ENCODE results near the gene FNBP1L. TPM values are rescaled to one million over a fixed set of nuclear protein-coding genes. Genes with fewer than 3 reads are reported as not detected.

FNBP1L gene
- total and polyA plus RNA-seq, 9 of the 15 experiments (the other 6 are each of a cell fraction or from before 2014, with no cell fraction given) = 1.4 to 6.9 (median 5.9) TPM

- TF ChIP-seq MNT (conservative IDR thresholded peaks at IDR 0.05) = no peak
- TF ChIP-seq, protein P1, sequence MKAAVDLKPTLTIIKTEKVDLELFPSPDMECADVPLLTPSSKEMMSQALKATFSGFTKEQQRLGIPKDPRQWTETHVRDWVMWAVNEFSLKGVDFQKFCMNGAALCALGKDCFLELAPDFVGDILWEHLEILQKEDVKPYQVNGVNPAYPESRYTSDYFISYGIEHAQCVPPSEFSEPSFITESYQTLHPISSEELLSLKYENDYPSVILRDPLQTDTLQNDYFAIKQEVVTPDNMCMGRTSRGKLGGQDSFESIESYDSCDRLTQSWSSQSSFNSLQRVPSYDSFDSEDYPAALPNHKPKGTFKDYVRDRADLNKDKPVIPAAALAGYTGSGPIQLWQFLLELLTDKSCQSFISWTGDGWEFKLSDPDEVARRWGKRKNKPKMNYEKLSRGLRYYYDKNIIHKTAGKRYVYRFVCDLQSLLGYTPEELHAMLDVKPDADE (conservative IDR thresholded peaks at IDR 0.05; ENCODE audit: control insufficient read depth, low read depth, low read length) = no peak
Measured at GRCh38 chr1:93537396-93537795, 89.5 kb downstream of the FNBP1L start (continued).

GRCh38 chr1:93537924-93538323 lies 90.0 kb downstream of the FNBP1L start:
- POLR2A ChIA-PET = no interaction called here

More at GRCh38 chr1:93537924-93538323, 90.0 kb downstream of the FNBP1L start:
- FAIRE-seq (no peak), ATAC-seq (no peak), DNase-seq (ENCODE audit: extremely low read depth in 1 of 4, low spot score in 3 of 4) (no peak)
- Histone ChIP-seq H2AFZ (ENCODE audit: low read depth, low read length) (no peak overlapping the region), H3K9me1 (ENCODE audit: control insufficient read depth, insufficient read depth, low read length) (no peaks in the 10 kb centered on the region), H3K9ac (ENCODE audit: insufficient read depth in 1 of 2, low read depth in 2 of 2, low read length in 2 of 2) (no peak overlapping the region), H3K27ac (ENCODE audit: extremely low read depth, low read depth, low read length) (no peak overlapping the region), H4K20me1 (replicated peaks; ENCODE audit: control insufficient read depth, insufficient read depth, low read length) (no peaks in the 10 kb centered on the region), H3K4me1 (replicated peaks in 1 of 2; ENCODE audit: control insufficient read depth in 2 of 2, insufficient read depth in 2 of 2, low read length in 2 of 2) (no peaks in the 10 kb centered on the region), H3K79me2 (ENCODE audit: control insufficient read depth, insufficient read depth, low read length) (no peaks in the 10 kb centered on the region), H3K4me2 (ENCODE audit: insufficient read depth, low read length) (no peak overlapping the region), H3K9me3 (replicated peaks; ENCODE audit: control insufficient read depth, insufficient read depth, low read depth, low read length) (no peaks in the 10 kb centered on the region), H3K27me3 (ENCODE audit: control insufficient read depth in 2 of 2, insufficient read depth in 2 of 2, low read length in 2 of 2) (no peaks in the 10 kb centered on the region), H3K4me3 (no peak overlapping the region), H3K36me3 (ENCODE audit: control insufficient read depth, insufficient read depth, low read length) (no peaks in the 10 kb centered on the region)
- TF ChIP-seq GATAD2A (IDR thresholded peaks at IDR 0.05) (no peak), TCFL5 (CRISPR knock-in tag; conservative IDR thresholded peaks at IDR 0.05) (no peak), BRD9 (IDR thresholded peaks at IDR 0.05; ENCODE audit: low read depth, partially characterized antibody) (no peak), ZSCAN32 (CRISPR knock-in tag; IDR thresholded peaks at IDR 0.05) (no peak), ASH1L (IDR thresholded peaks at IDR 0.05; ENCODE audit: borderline replicate concordance, low read depth, partially characterized antibody) (no peak), ELF4 (CRISPR knock-in tag; IDR thresholded peaks at IDR 0.05) (no peak)
- TF ChIP-seq, protein P2, sequence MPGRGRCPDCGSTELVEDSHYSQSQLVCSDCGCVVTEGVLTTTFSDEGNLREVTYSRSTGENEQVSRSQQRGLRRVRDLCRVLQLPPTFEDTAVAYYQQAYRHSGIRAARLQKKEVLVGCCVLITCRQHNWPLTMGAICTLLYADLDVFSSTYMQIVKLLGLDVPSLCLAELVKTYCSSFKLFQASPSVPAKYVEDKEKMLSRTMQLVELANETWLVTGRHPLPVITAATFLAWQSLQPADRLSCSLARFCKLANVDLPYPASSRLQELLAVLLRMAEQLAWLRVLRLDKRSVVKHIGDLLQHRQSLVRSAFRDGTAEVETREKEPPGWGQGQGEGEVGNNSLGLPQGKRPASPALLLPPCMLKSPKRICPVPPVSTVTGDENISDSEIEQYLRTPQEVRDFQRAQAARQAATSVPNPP (IDR thresholded peaks at IDR 0.05; ENCODE audit: borderline replicate concordance, insufficient read depth, insufficient read length) = no peak
- TF ChIP-seq, protein P3, sequence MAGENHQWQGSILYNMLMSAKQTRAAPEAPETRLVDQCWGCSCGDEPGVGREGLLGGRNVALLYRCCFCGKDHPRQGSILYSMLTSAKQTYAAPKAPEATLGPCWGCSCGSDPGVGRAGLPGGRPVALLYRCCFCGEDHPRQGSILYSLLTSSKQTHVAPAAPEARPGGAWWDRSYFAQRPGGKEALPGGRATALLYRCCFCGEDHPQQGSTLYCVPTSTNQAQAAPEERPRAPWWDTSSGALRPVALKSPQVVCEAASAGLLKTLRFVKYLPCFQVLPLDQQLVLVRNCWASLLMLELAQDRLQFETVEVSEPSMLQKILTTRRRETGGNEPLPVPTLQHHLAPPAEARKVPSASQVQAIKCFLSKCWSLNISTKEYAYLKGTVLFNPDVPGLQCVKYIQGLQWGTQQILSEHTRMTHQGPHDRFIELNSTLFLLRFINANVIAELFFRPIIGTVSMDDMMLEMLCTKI (IDR thresholded peaks at IDR 0.05; ENCODE audit: partially characterized antibody) = no peak
- BruUV-seq (replicated peaks) = no TSS peak
- intact Hi-C loops (cut with micrococcal nuclease) = no loop called here
- in situ Hi-C loops (cut with MboI) = no loop called here
- CTCF ChIA-PET (ENCODE audit: low intra/inter-chr PET ratio) = no interaction called here
- 44% methylated on average over 2 of the region's 2 CpGs for WGBS (ENCODE audit: insufficient coverage, low coverage, missing lambda C conversion rate)
